ENCODE measurements around the gene ZCCHC17. TPM values are rescaled to one million over a fixed set of nuclear protein-coding genes. Genes with fewer than 3 reads are reported as not detected.

Gene ZCCHC17
- total and polyA plus RNA-seq, 2 experiments from 2014 or later, result 25.9 to 44.3 TPM

DNA sequence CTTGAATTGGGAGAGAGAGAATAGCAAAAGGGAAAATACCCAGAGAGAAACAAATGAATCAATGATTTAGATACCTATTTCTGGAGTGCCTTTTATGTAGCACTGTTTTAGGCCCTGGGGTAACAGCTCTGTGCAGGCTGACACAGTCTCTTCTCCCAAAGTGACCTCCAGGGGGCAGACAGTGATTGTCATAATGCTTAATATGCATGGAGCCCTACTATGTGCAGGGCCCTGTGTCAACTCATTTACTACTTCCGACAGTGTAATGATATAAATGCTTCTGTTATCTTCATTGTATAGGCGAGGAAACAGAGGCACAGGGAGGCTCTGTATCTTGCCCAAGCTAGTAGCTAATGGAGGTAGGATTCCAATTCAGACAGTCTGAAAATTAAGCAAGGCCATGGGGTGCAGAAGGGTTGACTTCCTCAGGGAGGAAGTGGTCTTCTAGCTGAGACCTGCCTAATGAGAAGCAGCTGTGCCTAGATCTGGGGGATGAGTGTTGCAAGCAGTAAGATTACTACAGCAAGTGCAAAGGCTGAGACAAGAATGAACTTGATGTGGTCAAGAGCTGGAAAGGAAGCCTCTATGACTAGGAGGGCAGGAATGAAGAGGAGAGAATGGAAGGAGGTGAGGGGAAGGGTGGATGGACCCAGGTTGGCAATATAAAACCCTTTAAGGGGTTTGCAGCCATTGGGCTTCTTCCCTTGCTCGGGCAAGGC is 100.0 kb downstream of the ZCCHC17 start:
- Histone ChIP-seq H3K4me1 (ENCODE audit: insufficient read depth) (no peaks in the 10 kb centered on the region), H2AFZ (no peak overlapping the region), H4K20me1 (ENCODE audit: insufficient read depth, poor library complexity, severe bottlenecking) (no peaks in the 10 kb centered on the region), H3K9me3 (ENCODE audit: low read depth) (no peaks in the 10 kb centered on the region), H3K27me3 (no peaks in the 10 kb centered on the region), H3K79me2 (no peaks in the 10 kb centered on the region), H3K4me2 (no peak overlapping the region), H3K36me3 (replicated peaks; ENCODE audit: insufficient read depth, low read depth) (no peaks in the 10 kb centered on the region), H3K9me2 (replicated peaks; ENCODE audit: insufficient read depth) (no peaks in the 10 kb centered on the region), H3K27ac (no peak overlapping the region), H3K4me3 (no peak overlapping the region)
- TF ChIP-seq EZH2phosphoT487 (IDR thresholded peaks at IDR 0.05; ENCODE audit: low read depth, severe bottlenecking, unreplicated experiment), result no peak
- no peak for TF ChIP-seq EZH2 (IDR thresholded peaks at IDR 0.05; ENCODE audit: borderline replicate concordance)
- TF ChIP-seq, protein P1, sequence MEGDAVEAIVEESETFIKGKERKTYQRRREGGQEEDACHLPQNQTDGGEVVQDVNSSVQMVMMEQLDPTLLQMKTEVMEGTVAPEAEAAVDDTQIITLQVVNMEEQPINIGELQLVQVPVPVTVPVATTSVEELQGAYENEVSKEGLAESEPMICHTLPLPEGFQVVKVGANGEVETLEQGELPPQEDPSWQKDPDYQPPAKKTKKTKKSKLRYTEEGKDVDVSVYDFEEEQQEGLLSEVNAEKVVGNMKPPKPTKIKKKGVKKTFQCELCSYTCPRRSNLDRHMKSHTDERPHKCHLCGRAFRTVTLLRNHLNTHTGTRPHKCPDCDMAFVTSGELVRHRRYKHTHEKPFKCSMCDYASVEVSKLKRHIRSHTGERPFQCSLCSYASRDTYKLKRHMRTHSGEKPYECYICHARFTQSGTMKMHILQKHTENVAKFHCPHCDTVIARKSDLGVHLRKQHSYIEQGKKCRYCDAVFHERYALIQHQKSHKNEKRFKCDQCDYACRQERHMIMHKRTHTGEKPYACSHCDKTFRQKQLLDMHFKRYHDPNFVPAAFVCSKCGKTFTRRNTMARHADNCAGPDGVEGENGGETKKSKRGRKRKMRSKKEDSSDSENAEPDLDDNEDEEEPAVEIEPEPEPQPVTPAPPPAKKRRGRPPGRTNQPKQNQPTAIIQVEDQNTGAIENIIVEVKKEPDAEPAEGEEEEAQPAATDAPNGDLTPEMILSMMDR (IDR thresholded peaks at IDR 0.05; ENCODE audit: poor library complexity), result peak; percentile 25
- DNase-seq (ENCODE audit: low spot score), result no peak
- WGBS (ENCODE audit: low lambda C conversion rate, missing lambda C conversion rate), result 96% methylated on average over 3 of the region's 3 CpGs

GRCh38 chr1:31397360-31398095 is 100.7 kb downstream of the ZCCHC17 start:
- no peaks in the 10 kb centered on the region for H3K36me3 ChIP-seq (replicated peaks; ENCODE audit: insufficient read depth, low read depth)
- WGBS (ENCODE audit: low lambda C conversion rate, missing lambda C conversion rate), result 58% methylated on average over 4 of the region's 4 CpGs
- H3K4me3 ChIP-seq, result no peak overlapping the region
- H3K4me2 ChIP-seq, result no peak overlapping the region
- H4K20me1 ChIP-seq (ENCODE audit: insufficient read depth, poor library complexity, severe bottlenecking), result no peaks in the 10 kb centered on the region
- TF ChIP-seq, protein P1 (IDR thresholded peaks at IDR 0.05; ENCODE audit: poor library complexity), result no peak
- no peak for TF ChIP-seq EZH2phosphoT487 (IDR thresholded peaks at IDR 0.05; ENCODE audit: low read depth, severe bottlenecking, unreplicated experiment)
- TF ChIP-seq EZH2 (IDR thresholded peaks at IDR 0.05; ENCODE audit: borderline replicate concordance), result no peak
- H3K9me2 ChIP-seq (replicated peaks; ENCODE audit: insufficient read depth), result no peaks in the 10 kb centered on the region
- H3K9me3 ChIP-seq (ENCODE audit: low read depth), result no peaks in the 10 kb centered on the region
- no peaks in the 10 kb centered on the region for H3K4me1 ChIP-seq (ENCODE audit: insufficient read depth)
- no peaks in the 10 kb centered on the region for H3K27me3 ChIP-seq
- DNase-seq (ENCODE audit: low spot score), result no peak
- H3K27ac ChIP-seq, result no peak overlapping the region
- H3K79me2 ChIP-seq, result no peaks in the 10 kb centered on the region
- no peak overlapping the region for H2AFZ ChIP-seq

DNA sequence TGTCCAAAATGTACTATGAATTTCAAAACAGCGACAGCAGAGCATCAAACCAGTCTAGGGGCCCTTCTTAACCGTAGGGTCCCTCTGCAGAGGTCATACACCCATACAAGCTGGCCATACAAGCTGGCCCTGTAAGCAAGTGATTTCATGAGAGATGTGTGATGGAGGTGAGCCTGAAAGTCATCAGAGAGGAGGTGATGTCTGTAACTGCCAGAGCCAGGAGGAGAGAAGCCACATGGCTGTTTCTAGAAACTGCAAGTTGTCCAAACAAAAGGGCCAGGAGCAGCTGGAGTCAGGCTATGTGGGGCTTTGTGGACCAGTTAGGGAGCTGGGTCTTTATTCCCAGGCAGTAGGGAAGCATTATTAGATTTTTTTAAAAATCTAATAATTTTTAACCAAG is 101.4 kb downstream of the ZCCHC17 start:
- Histone ChIP-seq H3K9me3 (ENCODE audit: low read depth) (no peaks in the 10 kb centered on the region), H2AFZ (no peak overlapping the region), H3K36me3 (replicated peaks; ENCODE audit: insufficient read depth, low read depth) (no peaks in the 10 kb centered on the region), H3K79me2 (no peaks in the 10 kb centered on the region), H4K20me1 (ENCODE audit: insufficient read depth, poor library complexity, severe bottlenecking) (no peaks in the 10 kb centered on the region), H3K4me2 (no peak overlapping the region), H3K4me3 (no peak overlapping the region), H3K27me3 (no peaks in the 10 kb centered on the region), H3K27ac (no peak overlapping the region), H3K9me2 (replicated peaks; ENCODE audit: insufficient read depth) (no peaks in the 10 kb centered on the region), H3K4me1 (ENCODE audit: insufficient read depth) (no peaks in the 10 kb centered on the region)
- 90% methylated on average over 2 of the region's 2 CpGs for WGBS (ENCODE audit: low lambda C conversion rate, missing lambda C conversion rate)
- no peak for TF ChIP-seq EZH2 (IDR thresholded peaks at IDR 0.05; ENCODE audit: borderline replicate concordance)
- DNase-seq (ENCODE audit: low spot score), result no peak

DNA sequence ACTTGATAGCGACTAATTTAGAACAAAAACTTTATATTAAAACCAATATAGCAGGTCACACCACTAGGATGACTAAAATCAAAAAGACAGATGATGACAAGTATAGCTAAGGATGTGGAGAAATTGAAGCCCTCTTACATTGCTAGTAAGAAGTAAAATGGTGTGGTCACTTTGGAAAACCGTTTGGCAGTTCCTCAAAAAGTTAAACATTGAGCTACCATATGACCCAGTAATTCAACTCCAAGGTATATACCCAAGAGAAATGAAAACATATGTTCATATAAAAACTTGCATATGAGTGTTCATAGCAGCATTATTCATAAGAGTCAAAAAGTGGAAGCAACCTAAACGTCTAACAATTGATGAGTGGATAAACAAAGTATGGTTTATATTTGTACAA is 103.1 kb downstream of the ZCCHC17 start:
- no peaks in the 10 kb centered on the region for H3K36me3 ChIP-seq (replicated peaks; ENCODE audit: insufficient read depth, low read depth)
- TF ChIP-seq, protein P1 (IDR thresholded peaks at IDR 0.05; ENCODE audit: poor library complexity), result no peak
- TF ChIP-seq EZH2phosphoT487 (IDR thresholded peaks at IDR 0.05; ENCODE audit: low read depth, severe bottlenecking, unreplicated experiment), result no peak
- TF ChIP-seq EZH2 (IDR thresholded peaks at IDR 0.05; ENCODE audit: borderline replicate concordance), result no peak

More for the DNA sequence above, 103.1 kb downstream of the ZCCHC17 start:
- no peaks in the 10 kb centered on the region for H4K20me1 ChIP-seq (ENCODE audit: insufficient read depth, poor library complexity, severe bottlenecking)
- H3K79me2 ChIP-seq, result no peaks in the 10 kb centered on the region
- H3K9me2 ChIP-seq (replicated peaks; ENCODE audit: insufficient read depth), result no peaks in the 10 kb centered on the region
- WGBS (ENCODE audit: low lambda C conversion rate, missing lambda C conversion rate), result 68% methylated on average over 3 of the region's 3 CpGs
- H2AFZ ChIP-seq, result no peak overlapping the region
- H3K27ac ChIP-seq, result no peak overlapping the region
- no peaks in the 10 kb centered on the region for H3K27me3 ChIP-seq
- no peaks in the 10 kb centered on the region for H3K4me1 ChIP-seq (ENCODE audit: insufficient read depth)
- H3K4me3 ChIP-seq, result no peak overlapping the region
- H3K9me3 ChIP-seq (ENCODE audit: low read depth), result no peaks in the 10 kb centered on the region
- no peak for DNase-seq (ENCODE audit: low spot score)
- H3K4me2 ChIP-seq, result no peak overlapping the region
